IMR-90 (cell line): ENCODE data around the gene VSIG4. TPM values are rescaled to one million over a fixed set of nuclear protein-coding genes. Genes with fewer than 3 reads are reported as not detected.

ENCODE experiments used
- ATAC-seq: fragments of 200-7000 bp; cut with Tn5 transposase; 2 replicates; pipeline ENCODE4 v1.9.1; 2020; ENCODE audit warnings: low read depth, mild to moderate bottlenecking, moderate library complexity
- BruUV-seq: library from RNA; stranded (reverse); fragments of 400-500 nt; replicated peaks from 2 replicates; lab custom pipeline; 2021; lab: Mats Ljungman, UMichigan
- CTCF ChIA-PET: fragments of 300-600 bp; formaldehyde crosslinking; extraction: SDS; loops from one replicate; lab custom pipeline; 2021; ENCODE audit warnings: antibody characterized with exemption; lab: Yijun Ruan, JAX
- POLR2A ChIA-PET: fragments of 300-600 bp; sonication (Branson Sonifier 250); formaldehyde crosslinking; loops from one replicate; lab custom pipeline; 2022; ENCODE audit warnings: antibody characterized with exemption; ENCODE audit not compliant: unreplicated experiment; lab: Charles Lee
- DNase-seq: peaks from one replicate; pipeline ENCODE4 v3.0.0; 2013
- H2AFZ ChIP-seq: replicated peaks from 2 replicates; pipeline ENCODE3; 2013; ENCODE audit warnings: low read length, mild to moderate bottlenecking; ENCODE audit not compliant: poor library complexity
- H2AK5ac ChIP-seq: 2 replicates; pipeline ENCODE4 v1.6.1; 2013; ENCODE audit warnings: low read depth, low read length, inconsistent platforms
- H2AK9ac ChIP-seq: replicated peaks from 2 replicates; pipeline ENCODE3; 2013; ENCODE audit warnings: mild to moderate bottlenecking, low read depth, low read length, moderate library complexity; ENCODE audit not compliant: poor library complexity
- H2BK120ac ChIP-seq: 2 replicates; pipeline ENCODE4 v1.6.1; 2013; ENCODE audit warnings: low read depth, low read length, inconsistent platforms
- H2BK15ac ChIP-seq: 3 replicates; pipeline ENCODE4 v1.6.1; 2013; ENCODE audit warnings: low read depth, low read length, inconsistent platforms
- H2BK20ac ChIP-seq: 2 replicates; pipeline ENCODE4 v1.6.1; 2013; ENCODE audit warnings: low read depth, mild to moderate bottlenecking, inconsistent platforms, low read length, moderate library complexity
- H2BK5ac ChIP-seq: 2 replicates; pipeline ENCODE4 v1.6.1; 2013; ENCODE audit warnings: mild to moderate bottlenecking, low read depth, low read length, inconsistent platforms; ENCODE audit not compliant: poor library complexity, severe bottlenecking
- H3K14ac ChIP-seq: replicated peaks from 2 replicates; pipeline ENCODE4 v1.6.1; 2013; ENCODE audit warnings: low read depth, low read length, inconsistent platforms
- H3K18ac ChIP-seq: 2 replicates; pipeline ENCODE4 v1.6.1; 2013; ENCODE audit warnings: low read depth, low read length, control low read depth
- H3K23ac ChIP-seq: 2 replicates; pipeline ENCODE4 v1.6.1; 2013; ENCODE audit warnings: low read depth, low read length, inconsistent platforms
- H3K27ac ChIP-seq: 2 replicates; pipeline ENCODE4 v1.5.1; 2013; ENCODE audit warnings: mild to moderate bottlenecking, control low read depth, low read length; ENCODE audit not compliant: insufficient read depth
- H3K27me3 ChIP-seq: 2 replicates; pipeline ENCODE4 v1.6.1; 2013; ENCODE audit warnings: low read length; ENCODE audit not compliant: control insufficient read depth, insufficient read depth
- H3K36me3 ChIP-seq: 2 replicates; pipeline ENCODE4 v1.6.1; 2013; ENCODE audit warnings: low read length, mixed read lengths; ENCODE audit not compliant: control insufficient read depth, insufficient read depth
- H3K4ac ChIP-seq: 2 replicates; pipeline ENCODE4 v1.6.1; 2013; ENCODE audit warnings: low read depth, low read length, inconsistent platforms
- H3K4me1 ChIP-seq: 2 replicates; pipeline ENCODE4 v1.6.1; 2013; ENCODE audit warnings: low read length, mixed read lengths; ENCODE audit not compliant: control insufficient read depth, insufficient read depth
- H3K4me2 ChIP-seq: 2 replicates; pipeline ENCODE4 v1.6.1; 2013; ENCODE audit warnings: low read depth, mild to moderate bottlenecking, control low read depth, low read length, moderate library complexity
- H3K4me3 ChIP-seq: 2 replicates; pipeline ENCODE4 v1.5.1; 2013; ENCODE audit warnings: low read depth, mild to moderate bottlenecking, control low read depth, low read length, moderate library complexity; ENCODE audit not compliant: insufficient read depth
- H3K56ac ChIP-seq: 2 replicates; pipeline ENCODE4 v1.6.1; 2013; ENCODE audit warnings: low read length, inconsistent platforms; ENCODE audit not compliant: insufficient read depth; ENCODE audit errors: extremely low read depth
- H3K79me1 ChIP-seq, 2 experiments: 2 replicates each; pipeline ENCODE4 v1.6.1; 2013; ENCODE audit warnings: low read length in 2 of 2, inconsistent platforms in 1 of 2, low read depth in 1 of 2
- H3K9ac ChIP-seq: 2 replicates; pipeline ENCODE4 v1.6.1; 2013; ENCODE audit warnings: low read depth, low read length, control low read depth
- H3K9me1 ChIP-seq: 2 replicates; pipeline ENCODE4 v1.6.1; 2013; ENCODE audit warnings: low read length, inconsistent platforms; ENCODE audit not compliant: insufficient read depth
- H3K9me3 ChIP-seq: 2 replicates; pipeline ENCODE4 v1.6.1; 2013; ENCODE audit warnings: low read length; ENCODE audit not compliant: control insufficient read depth, insufficient read depth
- H4K20me1 ChIP-seq: 2 replicates; pipeline ENCODE4 v1.6.1; 2013; ENCODE audit warnings: low read length, inconsistent platforms; ENCODE audit not compliant: insufficient read depth
- H4K5ac ChIP-seq: 2 replicates; pipeline ENCODE4 v1.6.1; 2013; ENCODE audit warnings: mild to moderate bottlenecking, low read depth, low read length, control low read depth
- H4K8ac ChIP-seq, 2 experiments: 2 replicates each; pipeline ENCODE4 v1.6.1; 2013; ENCODE audit warnings: low read depth in 2 of 2, low read length in 2 of 2, control low read depth in 1 of 2, inconsistent platforms in 1 of 2
- H4K91ac ChIP-seq: 2 replicates; pipeline ENCODE4 v1.6.1; 2013; ENCODE audit warnings: low read depth, low read length, inconsistent platforms; ENCODE audit not compliant: insufficient read depth
- ELK1 ChIP-seq: fragments of 150-350 bp; IDR thresholded peaks from 2 replicates; pipeline ENCODE4 v1.6.1; 2016; ENCODE audit warnings: low read depth, mild to moderate bottlenecking, low read length, moderate library complexity, borderline replicate concordance
- MAFK ChIP-seq: IDR thresholded peaks from 2 replicates; pipeline ENCODE4 v1.6.1; 2012; ENCODE audit warnings: low read depth, low read length, improper control_type of control experiment
- MXI1 ChIP-seq: IDR thresholded peaks from 2 replicates; pipeline ENCODE4 v1.6.1; 2012; ENCODE audit warnings: low read depth, mild to moderate bottlenecking, low read length, moderate library complexity, borderline replicate concordance
- NFE2L2 ChIP-seq: fragments of 150-350 bp; IDR thresholded peaks from 2 replicates; pipeline ENCODE4 v1.6.1; 2016; ENCODE audit warnings: low read depth, mild to moderate bottlenecking, low read length
- POLR2A ChIP-seq: IDR thresholded peaks from 2 replicates; pipeline ENCODE4 v1.6.1; 2012; ENCODE audit warnings: mild to moderate bottlenecking, low read depth, low read length
- WGBS, 2 experiments: methylation state at CpG; one replicate each; pipeline versions ENCODE4 v1.1.5 to v1.1.7; 2013; ENCODE audit warnings: missing lambda C conversion rate in 2 of 2; ENCODE audit not compliant: insufficient read length in 1 of 2; ENCODE audit errors: extremely low coverage in 2 of 2; 5-methylcytosine and 5-hydroxymethylcytosine counted together
- dilution Hi-C: fragments of 300-500 bp; cut with HindIII; formaldehyde crosslinking; loops from one replicate; pipeline ENCODE4 v1.14.3; 2018; ENCODE audit warnings: low sequenced_read_pairs; ENCODE audit not compliant: unreplicated experiment
- in situ Hi-C: fragments of 300-500 bp; cut with MboI; formaldehyde crosslinking; loops from 3 replicates; pipeline ENCODE4 v1.14.3; 2019; ENCODE audit warnings: low sequenced_read_pairs, inconsistent platforms, mixed read lengths
- intact Hi-C: fragments of 100-400 bp; cut with micrococcal nuclease; formaldehyde crosslinking; loops from 2 replicates; pipeline ENCODE4 v1.10.0; 2022
- polyA plus RNA-seq, 3 experiments: library from polyadenylated mRNA; depleted of rRNA; stranded (reverse); fragments of >200 nt; gene quantifications; 2 replicates each; pipeline ENCODE4 v1.2.3, GENCODE V29; 2012; ENCODE audit warnings: low replicate concordance in 1 of 3
- total RNA-seq: library from RNA; depleted of rRNA; stranded (reverse); fragments of >200 nt; gene quantifications from 2 replicates; pipeline ENCODE4 v1.2.3, GENCODE V29; 2012

The VSIG4 gene
- total and polyA plus RNA-seq, 2 of the 4 experiments (the other 2 are of a cell fraction): not detected

GRCh38 chrX:66042307-66043077 lies 2.6 kb upstream of the VSIG4 start:
- Histone ChIP-seq H2AFZ (no peak overlapping the region), H2AK9ac (no peak overlapping the region), H3K4ac (no peak overlapping the region), H3K36me3 (no peaks in the 10 kb centered on the region), H2BK120ac (no peak overlapping the region), H4K20me1 (no peaks in the 10 kb centered on the region), H2BK20ac (no peak overlapping the region), H3K4me3 (no peak overlapping the region), H3K18ac (no peak overlapping the region), H3K9ac (no peak overlapping the region), H3K79me1 (no peaks in the 10 kb centered on the region), H3K4me1 (no peaks in the 10 kb centered on the region), H4K5ac (no peak overlapping the region), H4K91ac (no peak overlapping the region), H3K27me3 (no peaks in the 10 kb centered on the region; the same call in none of the 2 replicates), H3K14ac (no peak overlapping the region), H3K9me1 (no peaks in the 10 kb centered on the region), H2BK5ac (no peak overlapping the region), H2BK15ac (no peak overlapping the region), H3K27ac (no peak overlapping the region), H3K23ac (no peak overlapping the region), H3K9me3 (no peaks in the 10 kb centered on the region), H2AK5ac (no peak overlapping the region), H3K56ac (no peak overlapping the region), H4K8ac (no peak overlapping the region), H3K4me2 (no peak overlapping the region)
- BruUV-seq: no TSS peak
- DNase-seq: no peak
- dilution Hi-C loops (no loop called here), intact Hi-C loops (no loop called here), in situ Hi-C loops (no loop called here)
- no peak for ATAC-seq
- no CpG with 5 or more reads among the region's 3 CpGs for WGBS, 2 experiments
- CTCF ChIA-PET: no interaction called here
- POLR2A ChIA-PET: no interaction called here
- TF ChIP-seq MXI1 (no peak), MAFK (no peak), ELK1 (no peak), NFE2L2 (no peak), POLR2A (no peak)
